Adrenal gland (tissue), 5 donors: ENCODE measurements around the gene FREM3.

Experiments used
- CTCF ChIP-seq, 6 experiments: fragments of 450-650 bp in 4 of 6; fragments of 200-600 bp in 2 of 6; sonication (generic) in 1 of 6; IDR thresholded peaks; 1 replicate in 5 of 6; 2 replicates in 1 of 6; pipeline versions ENCODE4 v1.5.1 to v1.8.0; 2016 to 2021; ENCODE audit warnings: antibody characterized with exemption in 6 of 6, mild to moderate bottlenecking in 2 of 6, moderate library complexity in 1 of 6
- POLR2A ChIP-seq, 2 donors: fragments of 450-650 bp; IDR thresholded peaks; one replicate each; pipeline ENCODE4 v1.6.1; 2017; ENCODE audit warnings: antibody characterized with exemption in 2 of 2, mild to moderate bottlenecking in 2 of 2, moderate library complexity in 1 of 2
- donor health status: DM: no; HTN: no; CAD: no.

- TF ChIP-seq CTCF (IDR thresholded peaks at IDR 0.05) (no peak), POLR2A (IDR thresholded peaks at IDR 0.05) (no peak)
Observed at GRCh38 chr4:143617994-143618679, 82.3 kb downstream of the FREM3 start.
